T-helper 9 cell (primary cell): ENCODE data around the gene SNX8.

Experiments used
- DNase-seq: peaks from one replicate; pipeline ENCODE4 v3.0.0-alpha.2; 2020

SNX8 gene

GRCh38 chr7:2219606-2220005 is 94.6 kb downstream of the SNX8 start:
- DNase-seq: no peak

GRCh38 chr7:2219136-2219535 is 95.1 kb downstream of the SNX8 start:
- no peak for DNase-seq

- no peak for DNase-seq
Measured at GRCh38 chr7:2218444-2218785, 95.8 kb downstream of the SNX8 start.

- no peak for DNase-seq
Measured at GRCh38 chr7:2217716-2218443, 96.4 kb downstream of the SNX8 start.

GRCh38 chr7:2217206-2217605 is 97.0 kb downstream of the SNX8 start:
- DNase-seq: no peak

- no peak for DNase-seq
Measured at GRCh38 chr7:2215851-2216250, 98.4 kb downstream of the SNX8 start.

GRCh38 chr7:2214636-2215035 is 99.6 kb downstream of the SNX8 start:
- DNase-seq: no peak

GRCh38 chr7:2213551-2214215 is 100.6 kb downstream of the SNX8 start:
- DNase-seq: no peak

GRCh38 chr7:2212906-2213305 is 101.3 kb downstream of the SNX8 start:
- DNase-seq: no peak

GRCh38 chr7:2211926-2212325 is 102.3 kb downstream of the SNX8 start:
- DNase-seq: no peak

- DNase-seq: no peak
Measured at GRCh38 chr7:2211259-2211880, 102.9 kb downstream of the SNX8 start.

GRCh38 chr7:2210551-2211258 is 103.5 kb downstream of the SNX8 start:
- no peak for DNase-seq

- DNase-seq: no peak
Measured at GRCh38 chr7:2209961-2210323, 104.3 kb downstream of the SNX8 start.

GRCh38 chr7:2209146-2209960 is 104.9 kb downstream of the SNX8 start:
- peak; percentile 33 for DNase-seq

GRCh38 chr7:2208712-2209111 is 105.5 kb downstream of the SNX8 start:
- no peak for DNase-seq

- no peak for DNase-seq
Measured at GRCh38 chr7:2205036-2205780, 109.0 kb downstream of the SNX8 start.

GRCh38 chr7:2204446-2204845 is 109.8 kb downstream of the SNX8 start:
- DNase-seq: no peak

- no peak for DNase-seq
Measured at GRCh38 chr7:2203766-2204300, 110.4 kb downstream of the SNX8 start.

- DNase-seq: no peak
Measured at GRCh38 chr7:2202901-2203765, 111.1 kb downstream of the SNX8 start.

GRCh38 chr7:2202361-2202761 is 111.9 kb downstream of the SNX8 start:
- no peak for DNase-seq
